ENCODE measurements around the gene MYL10.

Gene MYL10

GRCh38 chr7:101575721-101576120 is 53.4 kb downstream of the MYL10 start:
- no peak overlapping the region for H3K27ac ChIP-seq
- no peak for TF ChIP-seq CTCF (conservative IDR thresholded peaks at IDR 0.05)

- no peak for TF ChIP-seq CTCF (conservative IDR thresholded peaks at IDR 0.05)
- no peak overlapping the region for H3K27ac ChIP-seq
These were observed 53.9 kb downstream of the MYL10 start for GRCh38 chr7:101575168-101575567.

- no peak overlapping the region for H3K27ac ChIP-seq
- TF ChIP-seq CTCF (conservative IDR thresholded peaks at IDR 0.05) = no peak
These were observed 56.9 kb downstream of the MYL10 start for GRCh38 chr7:101572156-101572555.

- TF ChIP-seq CTCF (conservative IDR thresholded peaks at IDR 0.05) = no peak
- no peak overlapping the region for H3K27ac ChIP-seq
These were observed 61.9 kb downstream of the MYL10 start for GRCh38 chr7:101567230-101567629.

- H3K27ac ChIP-seq = no peak overlapping the region
- no peak for TF ChIP-seq CTCF (conservative IDR thresholded peaks at IDR 0.05)
These were observed 63.4 kb downstream of the MYL10 start for GRCh38 chr7:101565601-101566209.

- no peak for TF ChIP-seq CTCF (conservative IDR thresholded peaks at IDR 0.05)
These were observed 64.3 kb downstream of the MYL10 start for GRCh38 chr7:101564778-101565211.

GRCh38 chr7:101563943-101564777 is 64.9 kb downstream of the MYL10 start:
- no peak for TF ChIP-seq CTCF (conservative IDR thresholded peaks at IDR 0.05)
- no peak overlapping the region for H3K27ac ChIP-seq

More at GRCh38 chr7:101564778-101565211, 64.3 kb downstream of the MYL10 start:
- H3K27ac ChIP-seq = no peak overlapping the region
